ENCODE measurements around the gene SPIB.
A peak's percentile ranks its signal among the peaks of the same experiment; 100 is the strongest.
"Not testable (repeated sequence)": the region's sequence is repeated elsewhere in the genome, so short reads cannot be mapped to it uniquely, and the experiment has no call there.

The SPIB gene

GRCh38 chr19:50420127-50420526 lies 1.4 kb downstream of the SPIB start:
- no peak for DNase-seq

- no peak for DNase-seq
These were observed 2.1 kb downstream of the SPIB start for GRCh38 chr19:50420808-50421207.

GRCh38 chr19:50422397-50423278 lies 3.9 kb downstream of the SPIB start:
- no peak for DNase-seq

- DNase-seq: no peak
These were observed 4.8 kb downstream of the SPIB start for GRCh38 chr19:50423279-50424113.

GRCh38 chr19:50425581-50425980 lies 6.8 kb downstream of the SPIB start:
- no peak for DNase-seq

GRCh38 chr19:50427318-50427925 lies 8.7 kb downstream of the SPIB start:
- no peak for DNase-seq

- DNase-seq: peak; percentile 51
These were observed 9.3 kb downstream of the SPIB start for GRCh38 chr19:50427997-50428425.

GRCh38 chr19:50428772-50429463 lies 10.2 kb downstream of the SPIB start:
- DNase-seq: no peak

GRCh38 chr19:50430888-50431342 lies 12.2 kb downstream of the SPIB start:
- no peak for DNase-seq

- DNase-seq: peak; percentile 92
These were observed 12.8 kb downstream of the SPIB start for GRCh38 chr19:50431343-50432220.

GRCh38 chr19:50432221-50433028 lies 13.7 kb downstream of the SPIB start, which contains the start of gene MYBPC2:
Gene MYBPC2, plus strand, starts transcription at chr19:50432892. Its CDS starts 62 bp downstream, at chr19:50432954.
- DNase-seq: no peak

GRCh38 chr19:50433201-50434180 lies 14.8 kb downstream of the SPIB start:
- no peak for DNase-seq

GRCh38 chr19:50434525-50434924 lies 15.8 kb downstream of the SPIB start:
- DNase-seq: no peak

- DNase-seq: no peak
These were observed 16.5 kb downstream of the SPIB start for GRCh38 chr19:50435221-50435620.

GRCh38 chr19:50435627-50436026 lies 16.9 kb downstream of the SPIB start:
- no peak for DNase-seq

GRCh38 chr19:50437862-50438449 lies 19.2 kb downstream of the SPIB start:
- no peak for DNase-seq

- DNase-seq: not testable (repeated sequence)
These were observed 20.4 kb downstream of the SPIB start for GRCh38 chr19:50439130-50439529.

GRCh38 chr19:50444059-50444458 lies 25.3 kb downstream of the SPIB start:
- DNase-seq: no peak

GRCh38 chr19:50447053-50447452 lies 28.3 kb downstream of the SPIB start:
- no peak for DNase-seq
